Neural crest cell (in vitro differentiated cells): Measurements from ENCODE around the gene TJP2. TPM values are rescaled to one million over a fixed set of nuclear protein-coding genes. Genes with fewer than 3 reads are reported as not detected.

Experiments used
- DNase-seq: peaks from one replicate; pipeline ENCODE4 v3.0.0; 2021; ENCODE audit warnings: low read depth, mixed read lengths, low spot score
- H3K27ac Mint-ChIP-seq: one replicate; pipeline ENCODE4 v1.8.0; 2021; ENCODE audit warnings: mild to moderate bottlenecking, mixed read lengths; ENCODE audit not compliant: unreplicated experiment
- H3K27me3 Mint-ChIP-seq: 2 replicates; pipeline ENCODE4 v1.8.0; 2021; ENCODE audit warnings: low read depth, mild to moderate bottlenecking, mixed read lengths
- H3K36me3 Mint-ChIP-seq: 2 replicates; pipeline ENCODE4 v1.8.0; 2021; ENCODE audit warnings: low read depth, mild to moderate bottlenecking, mixed read lengths
- H3K4me1 Mint-ChIP-seq: 2 replicates; pipeline ENCODE4 v1.8.0; 2021; ENCODE audit warnings: mixed read lengths
- H3K4me3 Mint-ChIP-seq: one replicate; pipeline ENCODE4 v1.8.0; 2021; ENCODE audit warnings: mild to moderate bottlenecking, mixed read lengths
- H3K9me3 Mint-ChIP-seq: 2 replicates; pipeline ENCODE4 v1.8.0; 2021; ENCODE audit warnings: mixed read lengths
- total RNA-seq: library from RNA; stranded (reverse); gene quantifications from 2 replicates; pipeline ENCODE4 v1.2.1, GENCODE V29; 2021
- TF ChIP-seq, protein P1 (sequence below): fragments of 200-600 bp; sonication (generic); conservative IDR thresholded peaks from 2 replicates; pipeline ENCODE4 v1.5.0; 2021; ENCODE audit warnings: antibody characterized with exemption, mild to moderate bottlenecking

The TJP2 gene
- total RNA-seq, 1 donor from 2014 or later: 27.8 TPM

- no peaks in the 10 kb centered on the region for H3K4me1 Mint-ChIP-seq
- no peaks in the 10 kb centered on the region for H3K27me3 Mint-ChIP-seq
- no peak for DNase-seq
- H3K9me3 Mint-ChIP-seq: peaks cover 2% of the 10 kb centered on the region
- no peaks in the 10 kb centered on the region for H3K36me3 Mint-ChIP-seq
- TF ChIP-seq, protein P1, sequence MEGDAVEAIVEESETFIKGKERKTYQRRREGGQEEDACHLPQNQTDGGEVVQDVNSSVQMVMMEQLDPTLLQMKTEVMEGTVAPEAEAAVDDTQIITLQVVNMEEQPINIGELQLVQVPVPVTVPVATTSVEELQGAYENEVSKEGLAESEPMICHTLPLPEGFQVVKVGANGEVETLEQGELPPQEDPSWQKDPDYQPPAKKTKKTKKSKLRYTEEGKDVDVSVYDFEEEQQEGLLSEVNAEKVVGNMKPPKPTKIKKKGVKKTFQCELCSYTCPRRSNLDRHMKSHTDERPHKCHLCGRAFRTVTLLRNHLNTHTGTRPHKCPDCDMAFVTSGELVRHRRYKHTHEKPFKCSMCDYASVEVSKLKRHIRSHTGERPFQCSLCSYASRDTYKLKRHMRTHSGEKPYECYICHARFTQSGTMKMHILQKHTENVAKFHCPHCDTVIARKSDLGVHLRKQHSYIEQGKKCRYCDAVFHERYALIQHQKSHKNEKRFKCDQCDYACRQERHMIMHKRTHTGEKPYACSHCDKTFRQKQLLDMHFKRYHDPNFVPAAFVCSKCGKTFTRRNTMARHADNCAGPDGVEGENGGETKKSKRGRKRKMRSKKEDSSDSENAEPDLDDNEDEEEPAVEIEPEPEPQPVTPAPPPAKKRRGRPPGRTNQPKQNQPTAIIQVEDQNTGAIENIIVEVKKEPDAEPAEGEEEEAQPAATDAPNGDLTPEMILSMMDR: no peak
- H3K27ac Mint-ChIP-seq: no peak overlapping the region
- H3K4me3 Mint-ChIP-seq: no peak overlapping the region
Observed at GRCh38 chr9:69264526-69264925, 90.4 kb downstream of the TJP2 start.

DNA sequence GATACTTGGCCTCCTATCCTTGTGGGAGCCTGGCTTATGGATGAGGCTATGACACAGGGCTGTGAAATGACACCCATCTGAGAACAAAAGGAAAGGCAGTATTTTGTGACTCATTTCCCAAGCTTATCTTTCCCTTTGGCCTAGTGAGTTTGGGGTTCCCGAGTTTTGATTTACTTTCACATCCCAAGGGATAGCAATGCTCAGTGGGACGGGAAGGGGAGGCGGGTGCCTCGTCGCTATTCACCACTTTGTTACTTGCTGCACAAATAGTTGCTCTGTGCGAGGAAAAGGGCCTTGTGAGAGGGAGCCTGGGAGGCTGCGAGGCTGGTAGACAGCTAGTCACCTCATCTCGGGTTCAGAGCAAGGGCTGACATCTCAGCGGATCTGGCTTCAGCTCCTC, 91.8 kb downstream of the TJP2 start:
- DNase-seq: no peak
- TF ChIP-seq, protein P1: no peak
- Mint-ChIP-seq H3K27ac (no peak overlapping the region), H3K9me3 (peaks cover 2% of the 10 kb centered on the region), H3K27me3 (no peaks in the 10 kb centered on the region), H3K36me3 (no peaks in the 10 kb centered on the region), H3K4me1 (no peaks in the 10 kb centered on the region), H3K4me3 (no peak overlapping the region)

GRCh38 chr9:69272212-69272611, 98.1 kb downstream of the TJP2 start:
- no peak for DNase-seq
- Mint-ChIP-seq H3K4me1 (no peaks in the 10 kb centered on the region), H3K9me3 (peaks cover 2% of the 10 kb centered on the region), H3K27me3 (no peaks in the 10 kb centered on the region), H3K4me3 (no peak overlapping the region), H3K36me3 (peaks cover 2% of the 10 kb centered on the region), H3K27ac (peak overlapping the region; percentile 50)
- TF ChIP-seq, protein P1: no peak

DNA sequence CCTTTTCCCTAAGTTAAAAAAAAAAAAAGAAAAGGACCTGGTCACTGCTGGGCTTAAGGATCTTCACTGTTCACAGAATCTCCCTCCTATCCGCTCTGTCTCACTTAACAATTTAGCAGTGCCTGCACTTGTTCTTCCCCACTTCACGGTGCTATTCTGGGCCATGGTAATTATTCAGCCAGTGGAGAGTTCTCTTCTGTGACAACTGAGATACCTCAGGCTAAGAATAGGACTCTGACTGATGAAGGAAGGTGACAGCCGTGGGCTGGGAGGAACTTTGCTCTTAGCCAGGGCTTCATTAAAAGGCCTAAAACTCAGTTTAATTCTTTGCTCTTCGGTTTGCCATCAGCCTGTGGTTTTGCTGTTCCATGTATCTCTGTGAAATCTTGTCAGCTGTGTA, 99.1 kb downstream of the TJP2 start:
- no peak overlapping the region for H3K27ac Mint-ChIP-seq
- H3K36me3 Mint-ChIP-seq: peaks cover 2% of the 10 kb centered on the region
- no peak for DNase-seq
- H3K9me3 Mint-ChIP-seq: peaks cover 5% of the 10 kb centered on the region
- TF ChIP-seq, protein P1: no peak
- no peaks in the 10 kb centered on the region for H3K27me3 Mint-ChIP-seq
- no peak overlapping the region for H3K4me3 Mint-ChIP-seq
- no peaks in the 10 kb centered on the region for H3K4me1 Mint-ChIP-seq

GRCh38 chr9:69276775-69277174, 102.7 kb downstream of the TJP2 start:
- H3K4me1 Mint-ChIP-seq: no peaks in the 10 kb centered on the region
- DNase-seq: no peak
- TF ChIP-seq, protein P1: no peak
- no peaks in the 10 kb centered on the region for H3K27me3 Mint-ChIP-seq
- H3K4me3 Mint-ChIP-seq: no peak overlapping the region
- peaks cover 5% of the 10 kb centered on the region for H3K9me3 Mint-ChIP-seq
- H3K27ac Mint-ChIP-seq: no peak overlapping the region
- peaks cover 2% of the 10 kb centered on the region for H3K36me3 Mint-ChIP-seq
